Epithelial cell of esophagus (primary cell): ENCODE measurements around the gene WDR3.

ENCODE experiments used
- DNase-seq: peaks from one replicate; pipeline ENCODE4 v3.0.0; 2010; ENCODE audit warnings: low read depth
- H3K4me3 ChIP-seq: 2 replicates; pipeline ENCODE4 v1.5.1; 2011; ENCODE audit warnings: mild to moderate bottlenecking, low read length, control low read depth
- TF ChIP-seq, protein P1 (sequence below): IDR thresholded peaks from 2 replicates; pipeline ENCODE4 v1.5.1; 2011; ENCODE audit warnings: low read depth, mild to moderate bottlenecking, low read length, control low read depth, inconsistent platforms; ENCODE audit not compliant: insufficient read depth; ENCODE audit errors: missing control alignments

WDR3 gene

GRCh38 chr1:117933769-117934168 lies 4.2 kb downstream of the WDR3 start:
- TF ChIP-seq, protein P1, sequence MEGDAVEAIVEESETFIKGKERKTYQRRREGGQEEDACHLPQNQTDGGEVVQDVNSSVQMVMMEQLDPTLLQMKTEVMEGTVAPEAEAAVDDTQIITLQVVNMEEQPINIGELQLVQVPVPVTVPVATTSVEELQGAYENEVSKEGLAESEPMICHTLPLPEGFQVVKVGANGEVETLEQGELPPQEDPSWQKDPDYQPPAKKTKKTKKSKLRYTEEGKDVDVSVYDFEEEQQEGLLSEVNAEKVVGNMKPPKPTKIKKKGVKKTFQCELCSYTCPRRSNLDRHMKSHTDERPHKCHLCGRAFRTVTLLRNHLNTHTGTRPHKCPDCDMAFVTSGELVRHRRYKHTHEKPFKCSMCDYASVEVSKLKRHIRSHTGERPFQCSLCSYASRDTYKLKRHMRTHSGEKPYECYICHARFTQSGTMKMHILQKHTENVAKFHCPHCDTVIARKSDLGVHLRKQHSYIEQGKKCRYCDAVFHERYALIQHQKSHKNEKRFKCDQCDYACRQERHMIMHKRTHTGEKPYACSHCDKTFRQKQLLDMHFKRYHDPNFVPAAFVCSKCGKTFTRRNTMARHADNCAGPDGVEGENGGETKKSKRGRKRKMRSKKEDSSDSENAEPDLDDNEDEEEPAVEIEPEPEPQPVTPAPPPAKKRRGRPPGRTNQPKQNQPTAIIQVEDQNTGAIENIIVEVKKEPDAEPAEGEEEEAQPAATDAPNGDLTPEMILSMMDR: no peak
- no peak overlapping the region for H3K4me3 ChIP-seq
- no peak for DNase-seq

- no peak for DNase-seq
- TF ChIP-seq, protein P1: no peak
- no peak overlapping the region for H3K4me3 ChIP-seq
Measured at GRCh38 chr1:117942293-117942692, 12.8 kb downstream of the WDR3 start.

- no peak overlapping the region for H3K4me3 ChIP-seq
- DNase-seq: no peak
- TF ChIP-seq, protein P1: no peak
Measured at GRCh38 chr1:117952386-117952785, 22.8 kb downstream of the WDR3 start.

- TF ChIP-seq, protein P1: no peak
- no peak overlapping the region for H3K4me3 ChIP-seq
- DNase-seq: no peak
Measured at GRCh38 chr1:117959364-117959763, 29.8 kb downstream of the WDR3 start.

GRCh38 chr1:117964290-117965038 lies 34.9 kb downstream of the WDR3 start:
- TF ChIP-seq, protein P1: no peak
- H3K4me3 ChIP-seq: no peak overlapping the region
- no peak for DNase-seq

- no peak overlapping the region for H3K4me3 ChIP-seq
- TF ChIP-seq, protein P1: peak; percentile 36
- peak; percentile 58 for DNase-seq
Measured at GRCh38 chr1:117967477-117967876, 37.9 kb downstream of the WDR3 start.

GRCh38 chr1:117967881-117968280 lies 38.3 kb downstream of the WDR3 start:
- no peak overlapping the region for H3K4me3 ChIP-seq
- peak; percentile 79 for DNase-seq
- TF ChIP-seq, protein P1: no peak
